SH-SY5Y (cell line): Measurements from ENCODE around the gene CMTR2.

ENCODE experiments used
- GATA2 ChIP-seq: IDR thresholded peaks from 2 replicates; pipeline ENCODE4 v1.6.1; 2011; ENCODE audit warnings: mild to moderate bottlenecking, low read depth, low read length
- GATA3 ChIP-seq: IDR thresholded peaks from 2 replicates; pipeline ENCODE4 v1.6.1; 2011; ENCODE audit warnings: low read depth, mild to moderate bottlenecking, low read length, moderate library complexity

The CMTR2 gene

DNA sequence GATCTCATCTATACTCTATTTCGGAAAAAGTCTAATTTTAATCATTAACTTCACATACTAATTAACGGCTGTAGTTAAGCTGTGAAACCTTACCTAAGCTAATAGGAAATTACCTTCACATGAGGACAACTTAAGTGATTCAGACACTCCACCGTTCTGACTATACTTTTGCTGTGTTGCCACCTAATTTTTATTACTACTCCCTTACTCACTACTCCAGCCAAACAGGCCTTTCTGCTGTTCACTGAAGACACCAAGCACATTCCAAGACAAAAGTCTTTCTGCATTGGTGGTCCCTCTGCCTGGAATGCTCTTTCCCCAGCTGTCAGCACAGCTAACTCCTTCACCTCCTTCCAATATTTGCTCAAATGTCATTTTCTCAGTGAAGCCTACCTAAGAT is 1.3 kb downstream of the CMTR2 start:
- TF ChIP-seq GATA2, result no peak
- TF ChIP-seq GATA3, result no peak

DNA sequence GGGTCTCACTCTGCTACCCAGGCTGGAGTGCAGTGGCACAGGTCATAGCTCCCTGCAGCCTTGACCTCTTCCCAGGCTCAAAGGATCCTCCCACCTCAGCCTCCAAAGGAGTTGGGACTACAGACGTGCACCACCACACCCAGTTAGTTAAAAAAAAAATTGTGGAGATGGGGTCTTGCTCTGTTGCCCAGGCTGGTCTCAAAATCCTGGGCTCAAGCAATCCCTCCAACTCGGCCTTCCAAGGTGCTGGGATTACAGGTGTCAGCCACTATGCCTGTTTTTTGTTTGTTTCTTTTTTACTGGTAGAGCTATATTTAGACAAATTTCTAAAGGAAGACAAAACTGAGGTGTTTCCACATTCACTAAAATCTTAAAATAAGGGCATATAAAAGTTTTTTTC is 1.7 kb downstream of the CMTR2 start:
- TF ChIP-seq GATA2, result no peak

DNA sequence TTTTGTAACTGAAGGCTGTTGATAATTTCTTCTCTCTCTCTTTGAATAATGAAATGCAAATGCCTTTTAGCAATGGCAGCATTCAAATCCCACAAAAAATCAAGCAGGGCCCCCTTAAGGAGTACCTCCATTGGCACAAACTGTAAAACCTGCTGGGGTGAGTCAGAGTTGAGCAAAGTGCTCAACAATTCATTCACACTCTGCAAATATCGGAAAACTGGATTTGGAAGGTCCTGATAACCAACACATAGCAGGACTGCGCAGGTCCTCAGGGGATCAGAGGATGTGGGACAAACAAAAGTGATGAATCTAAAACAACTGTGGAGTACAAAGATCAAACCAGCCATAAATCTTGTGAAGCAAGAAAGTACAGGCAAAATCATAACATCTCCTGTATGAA is 5.6 kb downstream of the CMTR2 start:
- no peak for TF ChIP-seq GATA2
- TF ChIP-seq GATA3, result no peak

DNA sequence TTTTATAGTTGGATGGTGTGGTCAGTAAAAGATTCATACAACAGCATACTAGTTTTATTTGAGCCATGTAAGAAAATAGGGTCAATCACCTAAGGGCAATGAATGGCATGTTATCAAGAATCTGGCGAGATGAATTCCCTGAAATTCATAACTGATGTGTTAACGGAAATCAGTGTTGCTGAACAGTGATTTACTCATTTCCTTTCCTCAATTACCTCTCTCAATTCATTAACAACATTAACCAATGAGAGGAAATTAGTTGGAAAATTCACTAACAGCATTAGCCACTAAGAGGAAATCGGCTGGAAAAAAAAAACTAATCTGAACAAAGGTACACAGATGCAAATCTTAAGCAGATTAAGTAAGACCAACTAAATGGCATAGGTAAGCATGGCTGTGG is 6.3 kb downstream of the CMTR2 start:
- TF ChIP-seq GATA2 (no peak), GATA3 (no peak)

DNA sequence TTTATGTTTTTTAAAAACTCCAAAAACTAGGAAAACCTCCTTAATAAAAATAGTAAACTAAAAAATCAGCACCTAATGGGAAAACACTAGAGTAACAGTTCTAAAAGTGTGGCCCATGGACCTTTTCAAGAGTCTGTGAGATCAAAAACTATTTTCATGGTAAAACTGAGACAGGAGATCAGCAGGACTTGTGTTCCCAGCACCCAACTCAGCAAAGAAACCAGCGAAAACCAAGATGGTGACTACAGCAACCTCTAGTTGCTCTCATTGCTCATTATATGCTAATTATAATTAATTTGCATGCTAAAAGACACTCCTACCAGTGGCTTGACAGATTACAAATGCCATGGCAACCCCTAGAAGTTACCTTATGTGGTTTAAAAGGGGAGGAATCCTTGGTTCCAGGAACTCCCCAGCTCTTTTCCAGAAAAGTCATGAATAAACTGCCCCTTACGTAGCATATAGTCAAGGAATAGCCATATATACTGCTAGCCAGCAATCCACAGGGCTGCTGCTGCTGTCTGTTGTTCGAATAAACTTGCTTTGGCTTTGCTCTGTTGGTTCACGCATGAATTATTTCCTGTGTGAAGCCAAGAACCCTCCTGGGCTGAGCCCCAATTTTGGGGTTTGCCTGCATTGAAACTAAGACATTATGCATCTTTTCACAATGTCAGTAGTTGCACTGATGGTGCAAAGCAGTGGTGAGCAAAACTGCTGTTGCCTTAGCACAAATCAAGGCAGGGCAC is 12.4 kb downstream of the CMTR2 start:
- no peak for TF ChIP-seq GATA3
- TF ChIP-seq GATA2, result no peak

DNA sequence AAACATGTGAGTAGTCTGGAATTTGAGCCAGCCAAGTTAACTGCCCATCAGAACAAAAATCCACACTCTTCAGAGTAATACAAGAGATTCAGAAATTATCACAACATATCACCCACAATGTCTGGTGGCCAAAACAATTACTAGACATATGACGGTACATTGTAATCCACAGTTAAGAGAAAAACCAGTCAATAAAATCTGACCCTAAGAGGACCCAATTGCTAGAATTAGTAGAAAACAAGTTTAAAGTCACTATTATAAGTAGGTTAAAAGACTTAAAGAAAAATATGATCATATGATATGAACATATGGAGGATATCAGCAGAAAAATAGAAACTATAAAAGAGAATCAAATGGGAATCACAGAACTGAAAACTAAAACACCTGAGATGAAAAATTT is 15.8 kb downstream of the CMTR2 start:
- TF ChIP-seq GATA2 (no peak), GATA3 (no peak)

DNA sequence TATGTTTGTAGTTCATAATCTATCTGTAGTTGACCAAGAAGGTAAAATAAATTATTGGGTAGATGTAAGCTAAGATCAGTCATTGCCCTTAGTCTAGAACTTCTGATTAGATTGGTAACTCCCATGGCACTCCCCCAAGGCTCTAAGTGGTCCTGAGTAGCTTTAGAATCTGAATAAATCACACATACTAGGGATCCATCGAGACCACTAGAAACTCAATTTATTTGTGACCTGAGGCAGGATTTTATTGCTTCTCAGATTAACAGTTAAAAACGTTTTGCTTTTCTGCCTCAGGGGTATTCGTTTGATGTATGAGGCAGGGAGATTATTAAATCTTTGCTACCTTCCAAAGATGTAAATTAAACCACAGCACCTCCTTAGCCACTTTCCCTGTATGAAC is 24.9 kb downstream of the CMTR2 start:
- no peak for TF ChIP-seq GATA2
- TF ChIP-seq GATA3, result no peak

DNA sequence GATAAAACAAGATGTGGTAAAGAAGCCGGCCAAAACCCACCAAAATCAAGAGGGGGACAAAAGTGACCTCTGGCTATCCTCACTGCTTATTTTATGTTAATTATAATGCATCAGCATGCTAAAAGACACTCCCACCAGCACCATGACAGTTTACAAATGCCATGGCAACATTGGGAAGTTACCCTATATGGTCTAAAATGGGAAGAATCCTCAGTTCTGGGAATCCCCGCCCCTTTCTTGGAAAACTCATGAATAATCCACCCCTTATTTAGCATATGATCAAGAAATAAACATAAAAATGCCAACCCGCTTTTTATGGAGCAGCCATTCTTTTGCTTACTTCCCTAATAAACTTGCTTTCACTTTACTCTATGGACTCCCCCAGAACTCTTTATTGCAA is 25.6 kb downstream of the CMTR2 start:
- TF ChIP-seq GATA3, result no peak

DNA sequence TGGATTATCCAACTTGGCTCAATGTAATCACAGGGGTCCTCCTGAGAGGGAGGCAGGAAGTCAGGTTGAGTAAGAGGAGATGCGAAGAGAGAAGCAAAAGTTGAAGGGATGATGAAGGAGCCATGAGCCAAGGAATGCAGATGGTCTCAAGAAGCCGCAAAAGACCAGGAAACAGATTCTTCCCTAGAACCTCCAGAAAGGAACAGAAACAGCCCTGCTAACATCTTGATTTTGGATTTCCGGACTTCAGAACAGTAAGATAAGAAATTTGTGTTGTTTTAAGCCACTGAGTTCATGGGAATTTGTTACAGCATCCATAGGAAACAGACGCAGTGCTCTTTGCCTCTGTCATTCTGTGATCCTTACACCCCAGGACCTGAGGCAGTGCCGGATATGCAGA is 26.8 kb downstream of the CMTR2 start:
- TF ChIP-seq GATA2 (no peak), GATA3 (no peak)

DNA sequence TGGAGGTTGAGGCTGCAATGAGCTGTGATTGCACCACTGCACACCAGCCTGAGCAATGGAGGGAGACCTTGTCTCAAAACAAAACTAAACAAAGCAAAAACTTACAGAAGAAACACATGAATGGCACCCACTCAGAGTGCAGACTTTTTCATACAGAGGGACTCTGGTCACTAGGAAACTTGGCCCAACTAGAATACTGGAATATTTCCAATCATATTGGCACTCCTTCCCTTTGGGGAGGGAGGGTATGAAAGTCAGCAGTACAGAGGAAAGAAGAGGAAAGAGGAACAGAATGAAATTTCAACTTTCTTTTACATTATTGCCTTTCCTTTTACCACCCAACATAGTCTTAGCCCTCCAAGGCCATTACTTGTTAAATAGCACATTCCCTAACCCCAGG is 28.2 kb downstream of the CMTR2 start:
- TF ChIP-seq GATA3 (no peak), GATA2 (no peak)

DNA sequence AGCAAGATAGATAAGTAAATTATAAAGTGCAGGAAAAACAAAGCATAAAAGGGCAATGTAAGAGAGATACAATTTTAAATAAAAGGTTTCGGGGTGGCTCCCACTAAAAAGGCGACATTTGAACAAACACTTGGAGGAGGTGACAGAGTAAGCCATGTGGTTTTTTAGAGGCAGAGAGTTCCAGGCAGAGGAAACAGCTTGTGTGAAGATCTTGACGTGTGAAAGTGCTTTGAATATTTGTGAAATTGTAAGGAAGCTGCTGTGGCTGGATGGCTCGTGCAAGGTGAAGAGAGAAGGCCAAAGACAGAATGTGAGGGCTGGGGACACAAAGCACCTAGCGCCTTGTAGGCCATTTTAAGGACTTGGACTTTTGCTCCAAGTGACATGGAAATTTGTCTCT is 30.1 kb downstream of the CMTR2 start:
- TF ChIP-seq GATA3, result no peak
- no peak for TF ChIP-seq GATA2

DNA sequence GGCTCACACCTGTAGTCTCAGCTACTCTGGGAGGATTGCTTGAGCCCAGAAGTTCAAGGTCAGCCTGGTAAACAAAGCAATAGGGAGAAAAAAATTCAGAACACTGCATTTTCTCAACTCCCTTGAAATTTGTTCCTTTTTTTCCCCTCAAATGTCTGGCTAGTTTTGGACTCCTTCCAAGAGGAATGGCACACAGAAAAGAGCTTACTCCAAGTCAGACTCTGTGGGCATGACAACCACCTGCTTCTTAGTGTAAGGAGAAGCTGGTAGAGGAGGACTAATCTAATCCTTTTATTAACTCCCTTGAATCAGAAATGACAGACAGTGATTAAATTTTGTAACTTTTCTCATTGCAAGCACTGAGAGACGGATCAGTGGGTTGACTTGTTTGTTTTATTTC is 30.8 kb downstream of the CMTR2 start:
- TF ChIP-seq GATA3 (no peak), GATA2 (no peak)

DNA sequence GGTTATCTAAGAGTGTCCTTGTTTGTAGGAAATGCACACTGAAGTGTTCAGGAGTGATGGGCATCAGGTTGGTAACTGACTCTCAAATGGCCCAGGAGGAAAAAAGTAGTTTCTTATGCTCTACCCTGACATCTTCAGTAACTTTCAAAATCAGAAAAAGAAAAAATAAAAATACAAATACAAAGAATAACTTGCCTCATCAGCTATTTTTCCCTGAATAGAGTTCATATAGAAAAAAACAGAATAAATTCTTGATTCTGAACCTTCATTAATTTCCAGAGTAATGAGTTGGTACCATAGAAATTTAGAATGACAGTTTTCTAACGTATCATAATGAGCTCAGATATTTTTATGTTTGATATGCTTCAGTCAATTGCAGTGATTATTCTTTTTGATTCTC is 31.4 kb downstream of the CMTR2 start:
- TF ChIP-seq GATA2, result no peak
- no peak for TF ChIP-seq GATA3

DNA sequence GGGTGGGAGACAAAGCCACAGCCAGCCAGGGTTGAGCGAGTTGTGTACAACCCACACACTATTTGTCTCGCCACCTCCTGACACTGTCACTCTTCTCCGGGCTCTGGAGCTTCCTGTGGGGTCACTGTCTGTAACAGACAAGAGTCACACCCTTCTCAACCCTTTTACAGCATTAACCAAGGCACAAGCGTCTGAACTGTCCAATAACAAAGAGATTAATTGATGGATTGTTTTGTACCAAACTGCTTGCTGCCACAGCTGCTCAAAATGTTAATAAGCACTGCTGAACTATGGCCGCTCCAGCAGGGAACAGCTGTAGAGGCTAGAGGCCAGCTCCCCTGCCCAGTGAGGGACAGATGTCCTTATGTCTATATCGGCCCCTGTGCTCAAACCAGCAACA is 33.5 kb downstream of the CMTR2 start:
- TF ChIP-seq GATA2 (no peak), GATA3 (no peak)

DNA sequence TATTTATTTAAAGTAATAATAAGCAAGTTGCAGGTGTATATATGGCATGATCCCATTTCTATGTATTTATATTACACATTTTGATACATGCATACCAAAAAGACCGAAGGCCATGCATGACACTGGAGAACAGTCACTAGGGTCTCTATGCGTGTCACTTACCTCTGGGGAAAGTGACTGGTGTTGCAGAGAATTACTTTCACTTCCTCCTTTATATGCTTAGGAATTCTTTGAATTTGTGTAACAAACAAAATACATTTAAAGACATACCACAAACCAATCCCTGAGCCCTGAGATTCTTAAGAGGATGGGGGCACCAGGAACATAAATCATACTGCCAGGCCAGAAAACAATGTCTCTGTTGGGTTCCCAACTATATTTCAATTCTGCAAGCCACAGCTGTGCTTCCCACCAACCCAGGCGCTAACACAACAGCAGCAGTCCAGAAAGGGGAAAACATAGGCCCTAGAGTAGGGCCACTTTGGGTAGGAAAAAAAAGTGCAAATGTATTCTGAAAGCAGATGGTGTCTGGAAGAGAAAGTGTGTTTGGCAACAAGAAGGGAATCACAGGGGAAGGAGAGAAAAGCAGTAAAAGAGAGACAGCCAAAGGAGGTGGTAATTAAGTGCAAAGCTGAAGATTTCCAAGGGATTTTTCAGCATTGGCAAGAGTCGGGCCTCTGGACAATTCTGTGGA is 34.2 kb downstream of the CMTR2 start:
- TF ChIP-seq GATA2 (no peak), GATA3 (no peak)
